ENCODE results near the gene DENR.
"Not testable (repeated sequence)": the region's sequence is repeated elsewhere in the genome, so short reads cannot be mapped to it uniquely, and the experiment has no call there.

DENR gene

DNA sequence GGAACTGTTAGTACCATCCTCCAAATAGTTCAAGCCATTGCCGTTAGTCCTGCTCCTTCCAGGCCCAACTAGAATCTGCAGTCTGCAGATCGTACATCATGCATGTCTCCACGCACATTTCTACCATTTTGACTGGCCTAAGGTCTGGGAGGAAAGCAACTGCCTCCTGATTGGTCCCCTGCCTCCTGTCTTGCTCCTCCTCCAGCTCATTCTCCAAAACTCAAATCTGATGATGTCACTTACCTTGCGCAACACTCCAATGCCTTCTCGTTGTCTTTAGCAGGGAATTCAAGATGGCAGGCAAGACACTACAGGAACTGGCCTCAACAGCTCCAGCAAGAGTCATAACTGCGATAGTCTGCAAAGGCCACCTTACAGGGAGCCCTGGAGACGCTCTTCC, 12.3 kb upstream of the DENR start:
- no peak for DNase-seq (ENCODE audit: low spot score)

GRCh38 chr12:122743895-122744525, 8.6 kb upstream of the DENR start:
- DNase-seq (ENCODE audit: low spot score), result no peak

DNA sequence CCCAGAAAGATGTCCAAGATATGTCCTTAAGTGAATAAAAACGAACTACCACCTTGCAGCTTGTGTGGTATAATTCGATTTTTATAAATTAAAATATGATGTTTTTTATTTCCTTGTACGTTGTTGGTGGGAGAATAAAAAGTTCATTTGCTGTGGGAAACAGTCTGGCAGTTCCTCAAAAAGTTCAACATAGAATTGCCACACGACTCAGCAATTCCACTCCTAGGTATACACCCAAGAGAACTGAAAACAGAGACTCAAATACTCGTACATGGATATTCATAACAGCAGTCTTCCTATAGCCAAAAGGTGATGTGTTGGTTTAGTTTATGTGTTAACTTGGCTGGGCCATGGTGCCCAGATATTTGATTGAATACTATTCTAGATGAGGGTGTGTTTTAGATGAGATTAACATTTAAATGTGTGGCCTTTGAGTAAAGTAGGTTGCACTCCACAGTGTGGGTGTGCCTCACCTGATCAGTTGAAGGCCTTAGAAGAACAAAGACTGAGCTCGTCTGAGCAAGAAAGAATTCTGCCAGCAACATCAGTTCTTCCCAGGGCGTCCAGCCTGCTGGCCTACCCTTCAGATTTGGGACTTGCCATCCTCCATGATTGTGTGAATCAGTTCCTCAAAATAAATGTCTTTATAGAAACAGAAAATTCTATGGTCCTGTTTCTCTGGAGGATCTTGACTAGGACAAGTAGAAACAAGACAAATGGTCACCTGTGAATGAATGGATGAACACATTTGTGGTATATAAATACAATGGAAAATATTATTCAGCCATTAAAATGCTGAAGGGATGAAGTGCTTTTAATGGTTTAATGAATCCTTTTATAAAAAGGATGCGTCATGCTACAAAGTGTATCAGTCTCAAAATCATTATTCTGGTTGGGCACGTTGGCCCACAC, 5.1 kb upstream of the DENR start:
- DNase-seq (ENCODE audit: low spot score), result no peak

GRCh38 chr12:122749569-122750332, 2.9 kb upstream of the DENR start:
- DNase-seq (ENCODE audit: low spot score), result no peak

GRCh38 chr12:122750781-122751515, 1.7 kb upstream of the DENR start:
- DNase-seq (ENCODE audit: low spot score), result not testable (repeated sequence)

DNA sequence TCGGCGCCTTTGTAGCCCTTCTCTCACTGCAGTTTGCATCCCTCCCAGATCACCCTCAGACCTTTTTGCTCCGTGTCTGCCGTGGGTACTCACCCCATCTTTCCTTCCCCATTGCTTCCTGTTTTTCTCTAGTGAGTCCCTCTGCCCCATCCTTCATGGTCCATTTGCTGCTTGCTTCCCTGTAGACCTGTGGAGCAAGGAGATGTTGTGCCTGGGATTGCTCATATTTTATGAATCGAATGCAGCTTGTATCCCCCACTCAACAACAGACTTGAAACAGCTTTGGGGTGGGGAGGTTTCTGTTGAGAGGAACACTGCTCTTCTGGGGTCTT, 661 bp downstream of the DENR start:
- DNase-seq (ENCODE audit: low spot score), result no peak

- DNase-seq (ENCODE audit: low spot score), result no peak
Observed at GRCh38 chr12:122754790-122755189, 2.2 kb downstream of the DENR start.

- DNase-seq (ENCODE audit: low spot score), result no peak
Observed at GRCh38 chr12:122757568-122757967, 4.9 kb downstream of the DENR start.

DNA sequence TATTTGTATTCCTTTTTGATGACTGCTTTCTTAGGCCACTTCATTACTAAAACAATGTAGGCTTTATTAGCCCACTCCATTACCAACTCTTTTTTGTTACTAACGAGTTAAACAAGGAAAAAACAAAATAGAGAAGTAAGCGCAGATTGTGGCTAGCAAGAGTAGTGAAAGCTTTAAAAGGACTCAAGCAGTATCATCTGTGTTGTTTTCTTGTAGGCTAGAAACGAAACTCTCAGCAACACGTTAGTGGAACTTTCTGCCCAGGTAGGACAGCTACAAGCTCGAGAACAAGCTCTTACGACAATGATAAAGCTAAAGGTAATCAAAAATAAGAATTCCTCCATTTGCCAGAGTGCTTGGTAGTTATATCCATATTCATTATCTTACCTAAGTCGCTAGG, 32.9 kb downstream of the DENR start:
- no peak for DNase-seq (ENCODE audit: low spot score)

GRCh38 chr12:122788387-122788786, 35.8 kb downstream of the DENR start:
- DNase-seq (ENCODE audit: low spot score), result no peak

- DNase-seq (ENCODE audit: low spot score), result no peak
Observed at GRCh38 chr12:122789637-122790036, 37.0 kb downstream of the DENR start.

DNA sequence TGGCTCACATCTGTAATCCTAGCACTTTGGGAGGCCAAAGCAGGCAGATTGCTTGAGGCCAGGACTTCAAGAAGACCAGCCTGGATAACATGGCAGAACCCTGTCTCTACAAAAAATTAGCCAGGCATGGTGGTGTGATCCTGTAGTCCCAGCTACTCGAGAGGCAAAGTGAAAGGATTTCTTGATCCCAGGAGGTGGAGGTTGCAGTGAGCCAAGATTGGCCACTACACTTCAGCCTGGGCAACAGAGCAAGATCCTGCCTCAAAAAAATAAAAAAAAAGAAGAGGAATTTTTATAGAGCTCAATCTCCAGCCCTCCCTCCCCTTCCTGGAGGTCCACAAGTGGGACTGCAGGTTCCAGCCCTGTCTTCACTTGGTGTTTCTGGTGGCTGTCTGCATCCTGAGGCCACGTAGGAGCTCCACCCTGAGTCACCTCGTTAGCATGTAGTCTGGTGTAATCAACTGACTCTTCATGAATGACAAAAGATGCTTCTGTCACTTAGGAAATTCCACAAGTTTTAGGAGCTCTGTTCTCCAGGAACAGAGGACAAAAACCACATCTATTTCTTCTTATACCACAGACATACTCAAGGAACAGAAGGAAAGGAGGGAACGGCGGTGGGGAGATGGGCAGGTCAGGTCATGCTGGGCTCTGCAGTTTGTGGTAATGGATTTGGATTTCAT, 37.9 kb downstream of the DENR start:
- DNase-seq (ENCODE audit: low spot score), result no peak

GRCh38 chr12:122793685-122794106, 41.1 kb downstream of the DENR start:
- peak; percentile 65 for DNase-seq (ENCODE audit: low spot score)

DNA sequence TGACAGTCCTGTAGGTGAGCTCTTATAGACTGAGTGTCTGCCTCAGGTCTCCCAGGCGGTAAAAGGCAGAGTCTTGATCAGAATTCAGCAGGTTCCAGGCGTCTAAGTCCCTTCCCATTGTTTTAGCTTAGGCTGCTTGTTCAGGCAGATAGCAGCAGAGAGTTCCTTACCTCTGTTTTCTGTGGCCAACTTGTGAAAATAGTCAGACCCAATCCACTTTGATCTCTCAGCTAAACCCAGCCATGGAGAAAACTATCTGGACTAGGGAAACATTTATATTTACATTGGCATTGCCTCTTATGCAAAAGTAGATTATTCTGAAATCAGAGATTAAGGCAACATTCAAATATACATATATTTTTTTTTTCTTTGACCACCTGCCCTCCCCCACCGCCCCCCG, 43.2 kb downstream of the DENR start:
- no peak for DNase-seq (ENCODE audit: low spot score)

DNA sequence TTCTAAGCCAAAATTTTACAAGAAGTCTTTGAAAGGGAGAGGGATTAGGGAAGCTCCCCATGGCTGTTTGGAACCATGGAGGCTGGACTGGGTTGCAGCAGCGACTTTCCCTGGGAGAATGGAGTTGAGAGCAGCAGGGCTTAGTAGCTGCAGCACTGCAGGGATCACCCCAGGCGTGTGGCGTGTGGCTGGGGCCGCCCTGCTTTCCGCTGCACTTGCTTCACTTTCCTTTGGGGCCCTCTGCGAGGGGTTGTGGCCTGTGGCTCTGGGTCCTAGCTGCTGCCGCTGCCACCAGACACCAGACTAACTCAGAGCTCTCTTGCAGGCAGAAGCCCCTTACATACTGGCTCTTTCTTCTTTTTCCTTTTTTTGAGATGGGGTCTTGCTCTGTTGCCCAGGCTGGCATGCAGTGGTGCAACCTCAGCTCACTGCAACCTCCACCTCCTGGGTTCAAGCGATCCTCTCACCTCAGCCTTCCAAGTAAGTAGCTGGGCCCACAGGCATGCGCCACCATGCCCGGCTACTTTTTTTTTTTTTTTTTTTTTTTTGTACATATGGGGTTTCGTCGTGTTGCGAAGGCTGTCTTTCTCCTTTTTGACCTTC, 47.1 kb downstream of the DENR start:
- DNase-seq (ENCODE audit: low spot score), result no peak

DNA sequence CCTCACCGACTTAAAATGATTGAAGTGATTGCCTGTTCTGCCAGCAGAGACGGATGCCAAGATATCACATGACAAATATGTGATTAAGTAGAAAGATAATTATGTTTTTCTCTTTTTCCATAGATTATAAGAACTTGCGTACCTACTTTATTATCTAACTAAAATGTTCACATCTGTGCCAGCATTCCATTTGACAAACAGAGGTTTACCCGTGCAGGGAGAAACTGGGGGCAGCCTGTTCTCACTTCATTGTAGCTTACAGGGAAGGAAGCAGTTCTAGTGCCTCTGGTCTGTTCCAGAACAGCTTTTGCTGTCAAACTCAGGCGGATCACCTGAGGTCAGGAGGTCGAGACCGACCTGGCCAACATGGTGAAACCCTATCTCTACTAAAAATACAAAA, 51.3 kb downstream of the DENR start:
- DNase-seq (ENCODE audit: low spot score), result no peak

- DNase-seq (ENCODE audit: low spot score), result not testable (repeated sequence)
Observed at GRCh38 chr12:122804957-122805356, 52.3 kb downstream of the DENR start.

GRCh38 chr12:122807651-122808050, 55.0 kb downstream of the DENR start:
- DNase-seq (ENCODE audit: low spot score), result no peak

DNA sequence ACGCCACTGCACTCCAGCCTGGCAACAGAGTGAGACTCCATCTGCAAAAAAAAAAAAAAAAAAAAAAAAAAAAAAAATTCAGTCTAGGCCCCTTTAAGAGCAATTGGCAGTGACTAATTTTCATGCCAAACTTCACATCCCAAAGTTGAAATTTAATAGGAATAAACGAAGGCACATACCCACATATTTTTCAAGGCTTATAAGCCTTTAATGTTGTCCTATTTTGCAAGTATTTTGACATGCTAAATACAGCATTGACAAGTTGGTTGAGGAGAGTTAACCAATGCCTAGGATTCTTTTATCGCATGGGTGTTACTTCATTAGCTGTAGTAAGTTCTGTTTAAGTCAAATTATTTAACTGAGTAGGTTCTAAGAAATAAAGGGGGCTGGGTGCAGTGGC, 59.2 kb downstream of the DENR start:
- no peak for DNase-seq (ENCODE audit: low spot score)

DNA sequence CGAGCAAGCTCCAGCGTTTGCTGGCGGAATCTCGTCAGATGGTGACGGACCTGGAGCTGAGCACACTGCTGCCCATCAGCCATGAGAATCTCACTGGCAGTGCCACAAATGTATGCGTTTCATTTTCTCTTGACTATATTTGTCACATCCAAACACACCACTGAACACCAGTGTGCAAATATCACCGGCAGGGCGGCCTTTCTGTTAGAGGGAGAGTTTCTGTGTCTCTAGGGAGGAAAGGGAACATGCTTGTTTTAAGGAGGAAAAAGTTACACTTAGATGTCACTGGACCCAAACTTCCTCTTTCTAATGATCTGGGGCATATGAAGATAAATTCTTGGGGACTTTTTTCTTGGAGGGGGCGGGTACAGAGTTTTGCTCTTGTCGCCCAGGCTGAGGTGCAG, 60.7 kb downstream of the DENR start:
- DNase-seq (ENCODE audit: low spot score), result no peak

- no peak for DNase-seq (ENCODE audit: low spot score)
Observed at GRCh38 chr12:122819209-122819785, 66.7 kb downstream of the DENR start.
